Muscle layer of duodenum (tissue), 2 donors: Measurements from ENCODE around the gene SLC16A12.

ENCODE experiments used
- H3K27ac ChIP-seq: one replicate; pipeline ENCODE4 v1.7.0; 2013; ENCODE audit warnings: mild to moderate bottlenecking, low read length
- H3K27me3 ChIP-seq: one replicate; pipeline ENCODE4 v1.7.0; 2013; ENCODE audit warnings: low read depth, mild to moderate bottlenecking, control low read depth, low read length
- H3K36me3 ChIP-seq, 2 donors: one replicate each; pipeline ENCODE4 v1.7.0; 2013; ENCODE audit warnings: low read length in 2 of 2, control low read depth in 1 of 2, mild to moderate bottlenecking in 1 of 2; ENCODE audit not compliant: insufficient read depth in 2 of 2, control insufficient read depth in 1 of 2
- H3K4me1 ChIP-seq, 2 donors: one replicate each; pipeline ENCODE4 v1.7.0; 2013; ENCODE audit warnings: low read length in 2 of 2, mild to moderate bottlenecking in 2 of 2, control low read depth in 1 of 2, moderate library complexity in 1 of 2; ENCODE audit not compliant: insufficient read depth in 2 of 2, control insufficient read depth in 1 of 2
- H3K4me3 ChIP-seq, 2 donors: one replicate each; pipeline ENCODE4 v1.7.0; 2013; ENCODE audit warnings: low read length in 2 of 2, low read depth in 1 of 2, mild to moderate bottlenecking in 1 of 2
- H3K9me3 ChIP-seq, 2 donors: one replicate each; pipeline ENCODE4 v1.7.0; 2013; ENCODE audit warnings: low read length in 2 of 2, control low read depth in 1 of 2, mild to moderate bottlenecking in 1 of 2; ENCODE audit not compliant: control insufficient read depth in 1 of 2
- donor health status: healthy.

SLC16A12 gene

DNA sequence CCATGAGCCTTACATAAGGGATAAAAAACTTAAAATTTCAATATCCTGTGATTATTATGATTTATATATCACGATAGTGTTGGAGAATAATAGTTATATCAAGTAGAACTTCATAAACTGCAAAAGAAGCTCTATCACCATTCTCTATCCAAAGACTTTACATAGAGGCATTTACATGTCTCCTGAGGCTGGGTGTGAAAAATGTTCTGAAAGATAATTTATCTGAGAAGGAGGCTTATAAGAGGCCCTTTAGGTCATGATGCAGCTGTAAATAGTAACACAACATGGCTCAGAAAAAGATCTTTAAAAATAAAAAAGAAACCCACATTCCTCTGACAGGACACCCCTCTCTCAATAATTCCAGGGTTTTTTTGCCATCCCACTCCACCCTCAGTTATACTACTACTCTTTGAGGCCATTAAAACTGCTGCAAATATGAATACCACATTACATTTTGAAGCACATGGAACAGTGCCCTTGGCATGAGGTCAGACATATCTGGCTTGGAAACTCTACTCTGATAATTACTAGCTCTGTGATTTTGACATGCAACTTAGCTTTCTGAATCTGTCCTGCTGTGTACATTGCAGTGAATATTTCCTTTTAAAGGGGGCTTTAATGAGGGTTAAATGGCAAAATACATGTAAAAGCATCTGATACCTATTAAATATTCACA is 55.5 kb downstream of the SLC16A12 start:
- Histone ChIP-seq H3K4me1 (peaks cover 15 to 40% of the 10 kb centered on the region in 2 donors), H3K36me3 (no peaks in the 10 kb centered on the region), H3K4me3 (no peak overlapping the region), H3K27ac (peak overlapping the region; percentile 62), H3K9me3 (no peaks in the 10 kb centered on the region), H3K27me3 (no peaks in the 10 kb centered on the region)

DNA sequence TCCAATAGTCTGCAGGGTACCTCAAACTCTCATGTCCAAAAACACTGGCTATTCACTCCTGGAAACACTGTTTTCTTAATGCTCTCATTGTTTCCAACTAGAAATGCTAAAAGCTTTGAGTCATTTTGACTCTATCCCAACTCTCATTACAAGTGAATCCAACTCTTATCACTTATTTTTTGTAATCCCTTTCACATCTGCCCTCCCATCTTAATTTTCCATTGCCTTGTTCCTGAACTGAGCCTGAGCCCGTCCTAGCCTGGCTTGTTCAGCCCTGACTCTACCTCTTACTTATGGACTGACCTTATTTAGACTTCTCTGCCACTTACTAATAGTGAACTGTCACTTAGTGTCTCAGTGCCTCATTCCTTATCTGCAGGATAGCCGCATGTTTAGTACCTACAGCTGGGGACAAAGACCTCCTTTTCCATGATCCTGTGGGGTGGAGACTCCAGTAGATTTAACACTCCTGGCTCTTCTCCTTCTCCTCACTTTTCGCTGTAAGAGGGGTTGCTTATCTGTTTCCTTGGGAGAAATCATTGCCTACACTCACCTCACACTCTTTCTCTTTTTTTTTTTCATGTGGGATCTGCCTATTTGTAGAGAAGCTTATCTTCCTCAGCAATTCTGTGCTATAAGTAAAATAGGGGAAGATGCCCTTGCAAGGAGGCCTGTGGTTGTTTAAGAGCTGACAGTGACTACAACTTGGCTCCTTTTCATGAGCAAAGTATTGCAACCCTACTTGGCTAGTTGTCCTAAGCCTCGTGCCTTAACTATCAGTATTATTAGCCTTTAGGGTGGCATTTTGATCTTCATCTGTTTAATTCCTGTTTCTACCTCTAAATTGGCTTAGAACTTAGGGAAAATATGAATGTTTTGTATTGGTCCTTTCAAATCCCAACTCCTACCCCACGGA is 56.4 kb downstream of the SLC16A12 start:
- H3K36me3 ChIP-seq: no peaks in the 10 kb centered on the region

DNA sequence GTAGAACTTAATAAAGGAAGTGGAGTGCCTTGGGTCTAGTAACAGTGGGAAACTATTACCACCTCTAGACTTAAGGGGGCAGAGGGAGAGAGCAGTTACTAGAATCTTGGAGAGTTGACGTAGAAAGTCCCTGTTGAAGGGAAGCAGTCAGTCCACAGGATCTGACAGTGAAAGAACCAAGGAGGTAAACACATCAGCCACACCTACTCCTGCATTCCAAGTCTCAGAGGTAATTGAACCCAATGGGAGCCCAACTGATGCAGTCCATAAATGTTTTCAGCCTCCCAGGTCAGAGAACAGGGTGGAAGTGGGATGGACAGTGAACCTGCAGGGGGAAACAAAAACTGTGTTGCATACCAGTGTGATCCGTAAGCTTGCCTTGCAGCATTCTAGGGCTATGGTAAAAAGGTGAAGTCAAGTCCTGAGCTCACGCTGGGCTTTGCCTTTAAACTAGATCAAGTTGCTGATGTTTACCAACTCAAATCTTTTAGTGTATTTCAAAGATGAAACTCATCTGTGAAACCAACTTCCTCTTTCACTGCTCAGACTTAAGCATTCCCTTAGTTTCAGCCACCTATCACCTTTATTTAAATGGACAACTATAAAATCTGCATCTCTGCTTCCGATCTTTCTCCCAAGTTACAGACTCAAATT is 57.2 kb downstream of the SLC16A12 start:
- H3K36me3 ChIP-seq: no peaks in the 10 kb centered on the region
- peak overlapping the region; percentile 24 for H3K27ac ChIP-seq
- H3K4me1 ChIP-seq: peaks cover 18 to 40% of the 10 kb centered on the region in 2 donors
- H3K9me3 ChIP-seq: no peaks in the 10 kb centered on the region
- H3K4me3 ChIP-seq: no peak overlapping the region
- no peaks in the 10 kb centered on the region for H3K27me3 ChIP-seq

More for the DNA sequence above, 56.4 kb downstream of the SLC16A12 start:
- peak overlapping the region; percentile 62 for H3K27ac ChIP-seq
- H3K9me3 ChIP-seq: no peaks in the 10 kb centered on the region
- H3K4me3 ChIP-seq: no peak overlapping the region
- no peaks in the 10 kb centered on the region for H3K27me3 ChIP-seq
- H3K4me1 ChIP-seq: peaks cover 18 to 40% of the 10 kb centered on the region in 2 donors

GRCh38 chr10:89476150-89476549 is 59.2 kb downstream of the SLC16A12 start:
- peak overlapping the region; percentile 62 for H3K27ac ChIP-seq
- H3K27me3 ChIP-seq: no peaks in the 10 kb centered on the region
- no peaks in the 10 kb centered on the region for H3K9me3 ChIP-seq
- peak overlapping the region in 1 of 2 donors; percentile 16 for H3K4me3 ChIP-seq
- H3K36me3 ChIP-seq: no peaks in the 10 kb centered on the region
- peaks cover 18 to 40% of the 10 kb centered on the region in 2 donors for H3K4me1 ChIP-seq

GRCh38 chr10:89475591-89475998 is 59.8 kb downstream of the SLC16A12 start:
- Histone ChIP-seq H3K27ac (peak overlapping the region; percentile 62), H3K9me3 (no peaks in the 10 kb centered on the region), H3K36me3 (no peaks in the 10 kb centered on the region), H3K4me1 (peaks cover 18 to 35% of the 10 kb centered on the region in 2 donors), H3K27me3 (no peaks in the 10 kb centered on the region), H3K4me3 (peak overlapping the region in 1 of 2 donors; percentile 16)

GRCh38 chr10:89475125-89475524 is 60.3 kb downstream of the SLC16A12 start:
- Histone ChIP-seq H3K36me3 (no peaks in the 10 kb centered on the region), H3K9me3 (no peaks in the 10 kb centered on the region), H3K4me1 (peaks cover 18 to 30% of the 10 kb centered on the region in 2 donors), H3K27ac (peak overlapping the region; percentile 62), H3K27me3 (no peaks in the 10 kb centered on the region), H3K4me3 (no peak overlapping the region)

DNA sequence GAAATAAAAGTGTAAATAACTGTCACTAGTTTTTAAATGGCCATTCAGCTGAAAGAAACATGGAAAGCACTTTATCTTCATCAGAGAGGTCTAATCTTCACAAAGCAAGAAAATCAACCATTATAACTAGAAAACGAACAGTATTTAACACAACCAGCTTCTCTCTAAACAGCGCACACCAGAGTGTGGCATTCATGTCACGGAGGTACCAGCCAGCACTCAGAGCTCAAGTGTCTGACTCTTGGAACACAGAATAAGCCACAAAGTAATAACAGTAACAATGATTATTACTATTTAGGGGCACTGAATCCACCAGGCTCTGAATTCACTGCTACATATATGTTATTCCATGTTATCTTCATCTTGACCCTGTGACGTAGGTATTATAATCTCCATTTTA is 60.9 kb downstream of the SLC16A12 start:
- H3K4me1 ChIP-seq: peaks cover 17 to 24% of the 10 kb centered on the region in 2 donors
- peak overlapping the region; percentile 62 for H3K27ac ChIP-seq
- no peaks in the 10 kb centered on the region for H3K9me3 ChIP-seq
- no peaks in the 10 kb centered on the region for H3K36me3 ChIP-seq
- no peak overlapping the region for H3K4me3 ChIP-seq
- no peaks in the 10 kb centered on the region for H3K27me3 ChIP-seq

- Histone ChIP-seq H3K4me1 (peaks cover 4 to 6% of the 10 kb centered on the region in 2 donors), H3K27ac (no peak overlapping the region), H3K36me3 (no peaks in the 10 kb centered on the region), H3K9me3 (no peaks in the 10 kb centered on the region), H3K4me3 (no peak overlapping the region), H3K27me3 (no peaks in the 10 kb centered on the region)
These were observed 64.1 kb downstream of the SLC16A12 start for GRCh38 chr10:89471110-89471809.

GRCh38 chr10:89470628-89471027 is 64.8 kb downstream of the SLC16A12 start:
- Histone ChIP-seq H3K27me3 (no peaks in the 10 kb centered on the region), H3K36me3 (no peaks in the 10 kb centered on the region), H3K9me3 (no peaks in the 10 kb centered on the region), H3K4me1 (peaks cover 4% of the 10 kb centered on the region in 2 donors), H3K4me3 (no peak overlapping the region), H3K27ac (no peak overlapping the region)

DNA sequence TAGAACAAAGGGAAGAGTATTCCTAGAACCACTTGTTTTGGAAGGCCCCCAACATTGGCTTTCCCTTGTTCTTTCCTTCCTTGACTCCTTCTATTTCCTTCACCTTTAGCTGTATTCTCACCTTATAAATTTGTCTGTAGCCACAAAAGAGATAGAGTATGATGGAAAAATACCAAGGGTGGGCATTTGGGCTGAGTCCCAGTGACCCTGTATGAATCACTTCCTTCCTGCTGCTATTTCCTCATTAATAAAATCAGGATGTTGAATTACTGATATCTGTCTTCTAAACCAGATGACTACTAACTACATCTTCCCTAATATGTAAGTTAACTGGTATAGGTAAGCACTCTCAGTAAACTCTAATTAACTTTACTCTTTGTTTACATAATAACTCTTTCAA is 65.9 kb downstream of the SLC16A12 start:
- Histone ChIP-seq H3K9me3 (no peaks in the 10 kb centered on the region), H3K27me3 (no peaks in the 10 kb centered on the region), H3K27ac (no peak overlapping the region), H3K4me1 (peaks cover 0 to 4% of the 10 kb centered on the region in 2 donors), H3K4me3 (no peak overlapping the region), H3K36me3 (no peaks in the 10 kb centered on the region)
